RWPE2 (cell line): ENCODE data around the gene RASL10B.
A peak's percentile ranks its signal among the peaks of the same experiment; 100 is the strongest.
"Not testable (repeated sequence)": the region's sequence is repeated elsewhere in the genome, so short reads cannot be mapped to it uniquely, and the experiment has no call there.

Source experiments
- ATAC-seq: fragments of 200-7000 bp; cut with Tn5 transposase; 3 replicates; pipeline ENCODE4 v1.9.1; 2021; ENCODE audit warnings: low read depth
- DNase-seq: peaks from one replicate; pipeline ENCODE4 v3.0.0-alpha.2; 2020; ENCODE audit warnings: low spot score
- H3K27ac ChIP-seq: fragments of 450-650 bp; 2 replicates; pipeline ENCODE4 v1.5.1; 2017; ENCODE audit warnings: mild to moderate bottlenecking; ENCODE audit not compliant: poor library complexity, severe bottlenecking
- H3K27me3 ChIP-seq: fragments of 250-450 bp; sonication (Bioruptor Pico); 2 replicates; pipeline ENCODE4 v1.5.1; 2021; ENCODE audit warnings: mild to moderate bottlenecking, moderate library complexity; ENCODE audit not compliant: insufficient read depth, poor library complexity, severe bottlenecking
- H3K36me3 ChIP-seq: fragments of 250-450 bp; sonication (Bioruptor Pico); 2 replicates; pipeline ENCODE4 v1.5.1; 2020; ENCODE audit warnings: low read depth, mild to moderate bottlenecking, moderate library complexity
- H3K4me1 ChIP-seq: fragments of 250-450 bp; sonication (Bioruptor Pico); 2 replicates; pipeline ENCODE4 v1.5.1; 2021; ENCODE audit warnings: mild to moderate bottlenecking, moderate library complexity; ENCODE audit not compliant: insufficient read depth, poor library complexity, severe bottlenecking
- H3K4me3 ChIP-seq: fragments of 250-450 bp; sonication (Bioruptor Pico); 2 replicates; pipeline ENCODE4 v1.5.1; 2021; ENCODE audit warnings: mild to moderate bottlenecking, moderate library complexity; ENCODE audit not compliant: severe bottlenecking
- H3K9me3 ChIP-seq: fragments of 250-450 bp; sonication (Bioruptor Pico); 2 replicates; pipeline ENCODE4 v1.5.1; 2021; ENCODE audit warnings: mild to moderate bottlenecking, moderate library complexity; ENCODE audit not compliant: severe bottlenecking
- TF ChIP-seq, protein P1 (sequence below): fragments of 450-650 bp; IDR thresholded peaks from one replicate; pipeline ENCODE4 v1.5.1; 2017; ENCODE audit warnings: mild to moderate bottlenecking, moderate library complexity; ENCODE audit not compliant: poor library complexity, severe bottlenecking

RASL10B gene

DNA sequence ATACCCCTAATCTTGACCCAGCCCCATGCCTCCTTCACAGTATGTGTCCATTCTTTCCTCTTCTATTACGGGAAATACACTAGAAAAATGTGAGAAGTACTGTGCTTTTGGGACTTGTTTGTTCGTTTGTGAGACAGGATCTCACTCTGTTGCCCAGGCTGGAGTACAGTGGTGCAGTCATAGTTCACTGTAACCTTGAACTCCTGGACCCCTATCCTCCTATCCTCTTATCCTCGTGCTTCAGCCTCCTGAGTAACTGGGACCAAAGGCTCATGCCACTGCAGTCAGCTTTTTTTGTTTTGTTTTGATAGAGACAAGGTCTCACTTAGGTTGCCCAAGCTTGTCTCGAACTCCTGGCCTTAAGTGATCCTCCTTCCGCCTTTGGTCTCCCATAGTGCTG, 29.9 kb upstream of the RASL10B start:
- TF ChIP-seq, protein P1, sequence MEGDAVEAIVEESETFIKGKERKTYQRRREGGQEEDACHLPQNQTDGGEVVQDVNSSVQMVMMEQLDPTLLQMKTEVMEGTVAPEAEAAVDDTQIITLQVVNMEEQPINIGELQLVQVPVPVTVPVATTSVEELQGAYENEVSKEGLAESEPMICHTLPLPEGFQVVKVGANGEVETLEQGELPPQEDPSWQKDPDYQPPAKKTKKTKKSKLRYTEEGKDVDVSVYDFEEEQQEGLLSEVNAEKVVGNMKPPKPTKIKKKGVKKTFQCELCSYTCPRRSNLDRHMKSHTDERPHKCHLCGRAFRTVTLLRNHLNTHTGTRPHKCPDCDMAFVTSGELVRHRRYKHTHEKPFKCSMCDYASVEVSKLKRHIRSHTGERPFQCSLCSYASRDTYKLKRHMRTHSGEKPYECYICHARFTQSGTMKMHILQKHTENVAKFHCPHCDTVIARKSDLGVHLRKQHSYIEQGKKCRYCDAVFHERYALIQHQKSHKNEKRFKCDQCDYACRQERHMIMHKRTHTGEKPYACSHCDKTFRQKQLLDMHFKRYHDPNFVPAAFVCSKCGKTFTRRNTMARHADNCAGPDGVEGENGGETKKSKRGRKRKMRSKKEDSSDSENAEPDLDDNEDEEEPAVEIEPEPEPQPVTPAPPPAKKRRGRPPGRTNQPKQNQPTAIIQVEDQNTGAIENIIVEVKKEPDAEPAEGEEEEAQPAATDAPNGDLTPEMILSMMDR: no peak
- Histone ChIP-seq H3K9me3 (no peaks in the 10 kb centered on the region), H3K4me3 (no peak overlapping the region), H3K4me1 (no peaks in the 10 kb centered on the region), H3K27me3 (no peaks in the 10 kb centered on the region), H3K36me3 (peaks cover 38% of the 10 kb centered on the region), H3K27ac (no peak overlapping the region)
- ATAC-seq (no peak), DNase-seq (no peak)

DNA sequence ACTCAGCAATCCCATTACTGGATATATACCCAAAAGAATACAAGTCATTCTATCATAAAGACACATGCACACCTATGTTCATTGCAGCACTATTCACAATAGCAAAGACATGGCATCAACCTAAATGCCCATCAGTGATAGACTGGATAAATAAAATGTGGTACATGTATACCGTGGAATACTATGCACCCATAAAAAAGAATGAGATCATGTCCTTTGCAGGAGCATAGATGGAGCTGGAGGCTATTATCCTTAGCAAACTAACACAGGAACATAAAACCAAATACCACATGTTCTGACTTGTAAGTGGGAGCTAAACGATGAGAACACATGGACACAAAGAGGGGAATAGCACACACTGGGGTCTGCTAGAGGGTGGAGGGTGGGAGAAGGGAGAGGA, 28.1 kb upstream of the RASL10B start:
- H3K4me1 ChIP-seq, H3K27me3 ChIP-seq, H3K4me3 ChIP-seq, ATAC-seq, H3K9me3 ChIP-seq, DNase-seq, H3K27ac ChIP-seq: not testable (repeated sequence)
- H3K36me3 ChIP-seq: peaks cover 29% of the 10 kb centered on the region

DNA sequence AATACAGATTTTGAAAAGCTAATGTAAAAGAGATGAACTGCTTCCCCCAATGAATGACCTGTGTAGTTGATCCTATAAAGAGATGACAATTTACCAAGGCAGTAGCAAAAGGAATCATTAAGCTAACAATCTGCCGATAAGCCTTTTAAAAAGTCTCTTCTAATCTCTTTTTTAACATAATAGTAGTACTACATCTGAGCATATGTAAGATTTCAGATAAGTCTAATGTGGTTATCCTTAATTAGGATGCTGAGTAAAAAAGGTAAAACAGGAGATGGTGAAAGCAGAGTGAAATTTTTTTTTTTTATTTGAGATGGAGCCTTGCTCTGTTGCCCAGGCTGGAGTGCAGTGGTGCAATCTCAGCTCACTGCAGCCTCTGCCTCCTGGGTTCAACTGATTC, 26.2 kb upstream of the RASL10B start:
- no peaks in the 10 kb centered on the region for H3K9me3 ChIP-seq
- no peak for ATAC-seq

DNA sequence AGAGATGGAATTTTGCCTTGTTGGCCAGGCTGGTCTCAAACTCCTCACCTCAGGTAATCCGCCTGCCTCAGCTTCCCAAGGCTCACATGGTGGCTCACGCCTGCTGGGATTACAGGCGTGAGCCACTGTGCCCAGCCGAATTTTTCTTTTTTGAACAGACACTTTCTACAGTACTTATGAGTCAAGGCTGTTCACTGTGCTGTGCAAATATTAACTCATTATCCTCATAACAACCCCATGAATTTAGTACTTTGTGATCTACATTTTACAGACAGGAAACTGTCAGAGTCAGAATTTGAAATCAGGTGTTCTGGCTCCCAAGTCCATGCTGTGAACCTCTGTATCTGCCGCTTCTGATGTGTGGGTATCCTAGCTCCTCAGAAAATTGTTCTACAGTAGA, 25.7 kb upstream of the RASL10B start:
- H3K4me3 ChIP-seq: no peak overlapping the region
- TF ChIP-seq, protein P1: no peak
- no peaks in the 10 kb centered on the region for H3K9me3 ChIP-seq
- H3K27me3 ChIP-seq: no peaks in the 10 kb centered on the region
- no peaks in the 10 kb centered on the region for H3K4me1 ChIP-seq
- ATAC-seq: 0 out of 3 replicates have a peak, but pooled peaks have one; percentile 33
- H3K36me3 ChIP-seq: peaks cover 38% of the 10 kb centered on the region
- H3K27ac ChIP-seq: no peak overlapping the region
- DNase-seq: no peak

More for the DNA sequence above, 26.2 kb upstream of the RASL10B start:
- no peak for DNase-seq
- H3K27me3 ChIP-seq: no peaks in the 10 kb centered on the region
- no peak overlapping the region for H3K4me3 ChIP-seq
- no peaks in the 10 kb centered on the region for H3K4me1 ChIP-seq
- TF ChIP-seq, protein P1: no peak
- no peak overlapping the region for H3K27ac ChIP-seq
- peaks cover 33% of the 10 kb centered on the region for H3K36me3 ChIP-seq

DNA sequence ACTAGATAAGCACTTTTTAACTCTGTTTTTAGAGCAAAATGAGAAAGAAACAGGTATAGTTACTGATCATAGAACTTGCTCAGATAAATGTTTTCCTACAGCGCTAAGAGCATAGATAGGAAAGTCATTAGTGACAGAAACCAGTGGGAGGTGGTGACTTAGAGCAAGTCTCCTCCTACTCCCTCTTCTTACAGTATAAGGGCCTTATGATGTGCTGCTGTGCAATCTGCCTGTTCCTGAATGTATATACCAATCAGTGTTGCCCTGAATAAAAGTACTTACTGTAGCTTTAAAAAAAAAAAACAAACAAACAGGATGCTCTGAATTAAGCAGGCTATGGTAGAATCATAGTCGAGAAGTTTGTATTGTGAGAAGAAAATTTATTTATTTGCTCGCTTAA, 23.3 kb upstream of the RASL10B start:
- H3K4me1 ChIP-seq: no peaks in the 10 kb centered on the region
- TF ChIP-seq, protein P1: no peak
- H3K27ac ChIP-seq: no peak overlapping the region
- peaks cover 51% of the 10 kb centered on the region for H3K36me3 ChIP-seq
- DNase-seq (no peak), ATAC-seq (no peak)
- no peaks in the 10 kb centered on the region for H3K27me3 ChIP-seq
- H3K9me3 ChIP-seq: no peaks in the 10 kb centered on the region
- H3K4me3 ChIP-seq: no peak overlapping the region

DNA sequence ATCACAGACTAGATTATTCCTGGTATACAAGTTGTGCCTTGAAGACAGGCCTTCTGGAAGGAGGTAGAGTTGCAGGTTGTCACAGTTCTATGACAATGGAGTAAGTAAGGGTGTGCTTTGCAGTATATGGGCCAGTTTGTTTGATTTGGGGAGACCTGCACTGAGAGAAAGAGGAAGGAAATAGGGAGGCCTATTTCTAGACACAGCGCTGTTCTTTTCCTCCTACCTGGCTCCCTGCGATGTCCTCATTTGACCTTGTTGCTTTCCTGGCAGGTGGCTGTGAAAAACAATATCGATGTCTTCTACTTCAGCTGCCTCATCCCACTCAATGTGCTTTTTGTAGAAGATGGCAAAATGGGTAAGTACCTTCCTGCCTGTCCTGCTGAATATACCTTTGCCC, 22.5 kb upstream of the RASL10B start:
- Histone ChIP-seq H3K36me3 (peaks cover 59% of the 10 kb centered on the region), H3K4me1 (no peaks in the 10 kb centered on the region), H3K9me3 (no peaks in the 10 kb centered on the region), H3K4me3 (no peak overlapping the region), H3K27me3 (no peaks in the 10 kb centered on the region), H3K27ac (no peak overlapping the region)
- no peak for DNase-seq
- no peak for ATAC-seq
- TF ChIP-seq, protein P1: no peak
